ENCODE data around the gene DPP3.
"Not testable (repeated sequence)": the region's sequence is repeated elsewhere in the genome, so short reads cannot be mapped to it uniquely, and the experiment has no call there.

DPP3 gene, protein sequence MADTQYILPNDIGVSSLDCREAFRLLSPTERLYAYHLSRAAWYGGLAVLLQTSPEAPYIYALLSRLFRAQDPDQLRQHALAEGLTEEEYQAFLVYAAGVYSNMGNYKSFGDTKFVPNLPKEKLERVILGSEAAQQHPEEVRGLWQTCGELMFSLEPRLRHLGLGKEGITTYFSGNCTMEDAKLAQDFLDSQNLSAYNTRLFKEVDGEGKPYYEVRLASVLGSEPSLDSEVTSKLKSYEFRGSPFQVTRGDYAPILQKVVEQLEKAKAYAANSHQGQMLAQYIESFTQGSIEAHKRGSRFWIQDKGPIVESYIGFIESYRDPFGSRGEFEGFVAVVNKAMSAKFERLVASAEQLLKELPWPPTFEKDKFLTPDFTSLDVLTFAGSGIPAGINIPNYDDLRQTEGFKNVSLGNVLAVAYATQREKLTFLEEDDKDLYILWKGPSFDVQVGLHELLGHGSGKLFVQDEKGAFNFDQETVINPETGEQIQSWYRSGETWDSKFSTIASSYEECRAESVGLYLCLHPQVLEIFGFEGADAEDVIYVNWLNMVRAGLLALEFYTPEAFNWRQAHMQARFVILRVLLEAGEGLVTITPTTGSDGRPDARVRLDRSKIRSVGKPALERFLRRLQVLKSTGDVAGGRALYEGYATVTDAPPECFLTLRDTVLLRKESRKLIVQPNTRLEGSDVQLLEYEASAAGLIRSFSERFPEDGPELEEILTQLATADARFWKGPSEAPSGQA

DNA sequence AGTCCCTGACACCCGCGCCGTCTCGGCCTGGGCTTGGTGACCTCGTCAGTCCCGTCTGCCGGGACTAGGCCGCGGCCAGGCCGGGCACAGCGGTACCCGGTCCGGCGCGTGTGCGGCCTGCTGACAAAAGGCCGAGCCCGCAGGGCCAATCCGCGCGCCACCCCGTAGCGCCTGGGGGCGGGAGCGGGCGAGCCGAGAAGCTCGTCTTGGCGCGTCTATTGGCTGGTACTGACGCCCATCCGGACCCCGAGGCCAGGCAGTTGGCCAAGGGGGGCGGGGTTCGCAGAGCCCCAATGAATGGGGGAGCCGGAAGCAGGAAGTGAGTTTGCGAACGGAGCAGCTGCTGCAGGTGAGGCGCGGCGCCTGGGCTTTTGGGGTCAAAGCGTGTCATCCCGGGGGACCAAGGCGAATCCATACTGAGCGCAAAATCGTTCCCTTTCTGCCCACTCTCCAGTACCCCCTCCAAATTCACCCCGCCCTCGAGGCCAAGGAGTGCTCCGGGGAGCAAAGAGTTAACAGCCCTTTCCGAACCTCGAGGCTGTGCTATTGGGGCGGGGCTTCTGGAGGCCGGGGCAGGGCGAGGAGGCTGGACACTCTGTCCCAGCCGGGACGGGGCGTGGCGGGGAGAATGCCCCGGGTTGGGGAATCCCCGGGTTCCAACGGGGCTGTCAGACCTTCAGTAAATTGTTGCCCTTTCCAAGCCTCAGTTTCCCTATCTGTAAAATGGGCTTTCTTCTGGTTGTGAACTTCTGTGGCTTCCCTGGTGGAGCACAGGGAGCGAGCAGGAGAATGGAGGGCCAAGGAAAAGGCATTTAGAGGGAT lies at the start of gene DPP3:
Gene DPP3, plus strand, starts transcription at position 318 of the 822 bp plus-strand sequence. CDS start 1,767 bp downstream, outside the sequence.
- peak; percentile 94 for DNase-seq (ENCODE audit: low read depth)

DNA sequence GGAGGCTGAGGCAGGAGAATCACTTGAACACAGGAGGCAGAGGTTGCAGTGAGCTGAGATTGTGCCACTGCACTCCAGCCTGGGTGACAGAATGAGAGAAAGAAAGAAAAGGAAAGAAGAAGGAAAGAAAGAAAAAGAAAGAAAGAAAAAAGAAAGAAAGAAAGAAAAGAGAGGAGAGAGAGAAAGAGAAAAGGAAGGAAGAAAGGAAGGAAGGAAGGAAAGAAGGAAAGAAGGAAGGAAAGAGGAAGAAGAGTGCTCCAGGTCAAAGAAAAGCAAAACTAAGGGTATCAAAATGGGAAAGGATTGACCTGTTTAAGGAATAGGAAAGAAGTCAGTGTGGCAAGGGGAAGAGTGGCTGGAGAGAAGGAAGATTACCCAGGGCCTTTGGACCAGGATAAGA lies 48.9 kb upstream of the DPP3 start:
- not testable (repeated sequence) for DNase-seq (ENCODE audit: low read depth)

DNA sequence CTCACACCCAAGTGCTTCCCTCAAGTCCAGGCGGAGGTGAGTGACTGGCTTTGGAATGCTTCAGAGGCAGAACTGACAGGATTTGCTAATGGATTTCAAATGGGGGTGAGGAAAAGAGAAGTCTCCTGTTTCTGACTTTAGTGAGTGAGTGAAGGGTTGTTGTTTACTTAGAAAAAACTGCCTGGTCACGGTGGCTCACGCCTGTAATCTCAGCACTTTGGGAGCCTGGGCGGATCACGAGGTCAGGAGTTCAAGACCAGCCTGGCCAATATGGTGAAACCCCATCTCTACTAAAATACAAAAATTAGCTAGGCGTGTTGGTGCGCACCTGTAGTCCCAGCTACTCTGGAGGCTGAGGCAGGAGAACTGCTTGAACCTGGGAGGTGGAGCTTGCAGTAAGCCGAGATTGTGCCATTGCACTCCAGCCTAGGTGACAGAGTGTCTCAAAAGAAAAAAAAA lies 48.3 kb upstream of the DPP3 start:
- not testable (repeated sequence) for DNase-seq (ENCODE audit: low read depth)

DNA sequence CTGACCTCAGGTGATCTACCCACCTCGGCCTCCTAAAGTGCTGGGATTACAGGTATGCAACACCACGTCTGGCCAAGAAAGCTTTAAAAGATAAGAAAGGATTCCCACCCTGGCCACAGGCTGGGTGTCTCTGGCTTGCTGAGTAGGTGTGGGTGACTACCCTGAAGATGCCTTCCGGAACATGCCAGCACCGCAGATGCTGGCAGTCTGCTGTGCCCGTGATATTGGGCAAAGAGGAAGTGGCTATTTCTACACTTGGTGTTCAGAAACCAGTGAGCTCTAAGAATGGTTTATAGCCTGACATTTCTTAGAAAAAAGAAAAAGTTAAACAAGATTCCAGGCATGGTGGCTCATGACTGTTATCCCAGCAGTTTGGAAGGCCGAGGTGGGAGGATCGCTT lies 47.6 kb upstream of the DPP3 start:
- DNase-seq (ENCODE audit: low read depth), result no peak

DNA sequence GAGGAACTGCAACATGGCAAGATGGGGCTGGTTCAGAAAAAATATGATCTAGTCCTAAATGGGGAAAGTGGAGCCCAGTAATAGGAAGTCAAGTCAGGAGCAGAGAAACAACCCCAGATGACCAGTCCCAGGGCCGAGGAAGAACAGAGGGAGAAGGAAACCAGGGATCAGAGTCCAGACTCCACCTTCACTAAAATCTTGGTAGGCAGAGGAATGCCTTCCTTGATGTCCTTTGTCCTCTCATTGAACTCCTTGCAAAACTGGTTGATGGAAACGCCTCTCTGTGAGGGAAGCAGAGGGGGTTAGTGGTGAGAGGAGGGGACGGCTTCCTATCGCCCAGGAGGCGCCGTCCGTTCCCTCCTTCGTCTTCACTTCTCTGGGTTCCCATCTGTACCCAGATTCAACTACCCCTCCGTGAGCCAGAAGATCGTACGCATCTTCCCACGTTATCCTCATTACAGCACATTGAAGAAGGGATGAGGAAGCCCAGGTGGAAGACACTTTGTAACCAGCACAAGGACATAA lies 42.2 kb upstream of the DPP3 start:
- DNase-seq (ENCODE audit: low read depth), result no peak

DNA sequence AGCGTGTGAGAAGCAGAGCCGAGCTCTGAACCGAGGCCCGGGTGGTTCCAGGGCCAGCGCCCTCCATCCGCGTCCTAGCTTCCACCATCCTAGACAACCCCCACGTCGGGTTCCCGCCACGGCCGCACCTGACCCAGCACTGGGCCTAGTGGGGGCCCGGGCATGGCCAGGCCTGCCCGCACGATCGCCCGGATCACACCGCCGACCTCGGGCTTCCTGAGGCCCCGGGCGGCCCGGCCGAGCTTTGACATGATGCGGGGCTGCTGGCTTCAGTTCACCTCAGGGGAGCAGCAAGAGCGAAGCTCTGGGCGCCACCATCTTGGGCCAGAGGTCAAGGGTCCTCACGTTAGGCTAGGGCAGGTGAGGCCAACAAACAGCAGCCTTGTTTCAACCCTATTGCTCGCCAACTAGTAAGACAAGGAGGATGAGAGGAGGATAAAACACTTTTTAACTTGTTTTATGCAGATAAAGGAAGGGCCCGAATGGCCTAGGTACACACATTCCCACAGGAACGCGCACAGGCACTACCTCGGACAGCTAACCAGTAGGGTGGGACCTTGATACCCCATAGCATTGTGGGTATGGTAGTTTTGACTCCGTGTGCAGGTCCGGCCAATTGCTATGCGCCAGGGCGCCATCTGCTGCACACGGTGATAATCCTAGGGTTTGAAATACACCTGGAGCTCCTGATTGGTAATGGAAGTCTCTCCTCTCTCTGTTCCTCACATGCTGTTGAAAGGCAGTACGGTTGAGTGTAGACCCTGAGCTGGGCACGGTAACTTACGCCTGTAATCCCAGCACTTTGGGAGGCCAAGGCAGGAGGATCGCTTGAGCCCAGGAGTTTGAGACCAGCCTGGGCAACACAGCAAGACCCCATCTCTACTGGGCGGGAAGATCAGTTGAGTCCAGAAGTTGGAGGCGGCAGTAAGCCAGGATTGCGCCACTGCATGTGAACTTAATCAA lies 41.4 kb upstream of the DPP3 start, which contains the start of gene MRPL11:
Gene MRPL11, minus strand, starts transcription at position 345 of the 963 bp plus-strand sequence. Its CDS starts 94 bp downstream, at position 251.
- DNase-seq (ENCODE audit: low read depth), result peak; percentile 77

DNA sequence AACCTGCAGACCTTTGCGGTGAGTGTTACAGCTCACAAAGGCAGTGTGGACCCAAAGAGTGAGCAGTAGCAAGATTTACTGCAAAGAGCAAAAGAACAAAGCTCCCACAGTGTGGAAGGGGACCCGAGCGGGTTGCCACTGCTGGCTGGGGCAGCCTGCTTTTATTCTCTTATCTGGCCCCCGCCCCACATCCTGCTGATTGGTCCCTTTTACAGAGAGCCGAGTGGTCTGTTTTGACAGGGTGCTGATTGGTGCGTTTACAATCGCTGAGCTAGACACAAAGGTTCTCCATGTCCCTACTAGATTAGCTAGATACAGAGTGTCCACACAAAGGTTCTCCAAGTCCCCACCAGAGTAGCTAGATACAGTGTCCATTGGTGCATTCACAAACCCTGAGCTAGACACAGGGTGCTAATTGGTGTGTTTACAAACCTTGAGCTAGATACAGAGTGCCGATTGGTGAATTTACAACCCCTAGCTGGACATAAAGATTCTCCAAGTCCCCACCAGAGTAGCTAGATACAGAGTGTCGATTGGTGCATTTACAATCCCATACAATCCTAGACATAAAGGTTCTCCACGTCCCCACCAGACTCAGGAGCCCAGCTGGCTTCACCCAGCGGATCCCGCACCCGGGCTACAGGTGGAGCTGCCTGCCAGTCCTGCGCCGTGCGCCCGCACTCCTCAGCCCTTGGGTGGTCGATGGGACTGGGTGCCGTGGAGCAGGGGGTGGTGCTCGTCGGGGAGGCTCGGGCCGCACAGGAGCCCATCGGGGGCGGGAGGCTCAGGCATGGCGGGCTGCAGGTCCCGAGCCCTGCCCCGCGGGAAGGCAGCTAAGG lies 39.9 kb upstream of the DPP3 start:
- DNase-seq (ENCODE audit: low read depth), result not testable (repeated sequence)

DNA sequence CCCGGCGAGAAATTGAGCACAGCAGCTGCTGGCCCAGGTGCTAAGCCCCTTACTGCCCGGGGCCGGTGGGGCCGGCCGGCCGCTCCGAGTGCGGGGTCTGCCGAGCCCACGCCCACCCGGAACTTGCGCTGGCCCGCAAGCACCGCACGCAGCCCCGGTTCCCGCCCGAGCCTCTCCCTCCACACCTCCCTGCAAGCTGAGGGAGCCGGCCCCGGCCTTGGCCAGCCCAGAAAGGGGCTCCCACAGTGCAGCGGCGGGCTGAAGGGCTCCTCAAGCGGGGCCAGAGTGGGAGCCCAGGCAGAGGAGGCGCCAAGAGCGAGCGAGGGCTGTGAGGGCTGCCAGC lies 39.3 kb upstream of the DPP3 start:
- not testable (repeated sequence) for DNase-seq (ENCODE audit: low read depth)

DNA sequence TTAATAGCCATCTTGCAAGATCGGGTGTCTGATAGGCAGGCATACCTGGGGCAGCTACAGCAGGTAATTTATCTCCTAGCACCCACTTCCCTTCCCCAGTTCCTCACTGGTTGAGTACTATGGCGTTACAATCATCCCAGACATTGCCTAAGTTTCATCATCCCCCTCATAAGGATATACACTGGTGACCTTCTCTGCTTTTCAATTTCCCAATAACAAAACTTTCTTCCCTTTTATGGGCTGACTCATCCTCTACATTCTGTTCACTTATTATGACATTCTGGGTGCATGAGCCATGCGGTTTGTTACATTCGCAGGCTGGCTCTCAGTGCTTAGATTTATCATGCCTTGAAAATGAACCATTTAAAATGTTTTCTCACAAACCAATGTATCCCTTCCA lies 36.6 kb upstream of the DPP3 start:
- DNase-seq (ENCODE audit: low read depth), result no peak

DNA sequence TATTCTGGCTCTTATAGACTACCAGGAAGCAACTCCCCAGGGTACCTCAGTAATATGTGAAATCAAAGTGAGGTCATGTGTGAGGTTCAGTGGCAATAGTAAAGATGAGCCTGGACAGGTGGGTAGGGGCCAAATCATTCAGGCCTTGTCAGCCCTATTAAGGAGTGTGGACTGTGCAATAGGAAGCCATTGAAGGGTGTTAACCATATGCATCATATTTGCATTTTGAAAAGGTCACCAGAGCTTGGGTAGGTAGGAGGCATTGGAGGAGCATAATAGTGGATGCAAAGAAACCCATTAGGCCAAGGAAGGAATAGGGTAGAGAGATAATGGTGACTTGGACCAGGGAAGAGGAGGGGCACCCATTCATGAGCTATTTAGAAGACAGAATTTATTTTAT lies 33.2 kb upstream of the DPP3 start:
- no peak for DNase-seq (ENCODE audit: low read depth)

DNA sequence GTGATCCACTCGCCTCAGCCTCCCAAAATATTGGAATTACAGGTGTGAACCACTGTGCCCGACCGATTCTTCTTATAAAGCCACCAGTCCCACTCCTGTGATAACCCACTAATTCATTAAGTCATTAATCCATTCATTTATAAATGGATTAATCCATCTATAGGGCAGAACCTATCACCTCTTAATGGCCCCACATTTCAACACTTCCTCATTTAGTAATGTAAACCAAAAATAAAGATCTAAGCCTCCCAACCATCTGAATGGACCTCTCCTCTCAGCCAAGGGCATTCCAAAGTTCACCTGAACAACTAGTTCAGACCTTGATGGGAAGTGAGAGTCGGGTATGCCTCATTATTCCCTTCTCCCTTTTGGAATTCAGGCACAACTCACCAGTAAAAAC lies 31.7 kb upstream of the DPP3 start:
- DNase-seq (ENCODE audit: low read depth), result no peak

DNA sequence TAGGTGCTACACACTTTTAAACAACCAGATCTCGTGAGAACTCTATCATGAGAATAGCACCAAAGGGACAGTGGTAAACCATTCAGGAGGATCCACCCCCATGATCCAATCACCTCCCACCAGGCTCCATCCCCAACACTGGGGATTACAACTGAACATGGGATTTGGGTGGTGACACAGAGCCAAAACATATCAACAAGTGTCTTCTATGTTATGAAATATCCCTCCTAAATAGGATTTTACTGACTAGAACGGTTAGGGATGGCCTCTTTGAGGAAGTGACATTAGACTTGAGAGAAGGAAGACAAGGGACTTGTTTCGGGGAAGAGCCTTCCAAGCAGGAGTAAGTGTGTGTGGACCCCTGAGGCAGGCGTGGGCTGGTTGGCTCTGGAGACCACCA lies 29.7 kb upstream of the DPP3 start:
- DNase-seq (ENCODE audit: low read depth), result no peak

DNA sequence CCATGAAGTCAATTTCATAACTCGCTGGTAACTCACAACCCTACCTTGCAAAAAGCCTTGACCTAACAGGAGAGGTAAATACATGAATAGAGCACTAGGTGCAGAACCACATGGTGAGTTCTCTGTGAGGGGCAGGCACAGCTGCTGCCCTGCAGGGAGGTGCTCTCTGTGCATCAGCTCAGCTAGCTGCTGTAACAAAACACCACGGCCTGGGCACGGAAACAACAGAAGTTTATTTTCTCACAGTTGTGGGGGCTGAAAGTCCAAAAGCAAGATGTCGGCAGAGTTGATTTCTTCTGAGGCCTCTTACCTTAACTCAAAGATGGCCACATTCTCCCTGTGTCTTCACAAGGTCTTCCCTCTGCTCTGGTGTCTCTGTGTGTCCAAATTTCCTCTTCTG lies 28.6 kb upstream of the DPP3 start:
- no peak for DNase-seq (ENCODE audit: low read depth)

DNA sequence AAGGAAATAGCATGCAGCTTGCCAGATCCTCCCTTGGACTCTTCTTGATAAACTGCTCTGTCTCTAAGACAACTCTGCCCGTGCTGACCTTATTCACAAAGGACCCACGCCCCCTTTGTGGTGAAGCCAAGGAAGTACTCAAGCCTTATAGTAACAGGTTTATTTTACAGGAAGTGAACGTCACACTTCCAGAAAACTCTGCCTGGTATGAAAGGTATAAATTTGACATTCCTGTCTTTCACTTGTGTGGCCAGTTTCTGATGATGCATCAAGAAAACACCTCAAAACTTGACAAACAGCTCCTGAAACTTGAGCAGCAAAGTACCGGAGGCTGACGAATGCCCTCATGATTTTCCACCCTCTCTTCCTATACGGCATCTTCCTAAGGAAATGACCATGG lies 26.0 kb upstream of the DPP3 start:
- DNase-seq (ENCODE audit: low read depth), result no peak

DNA sequence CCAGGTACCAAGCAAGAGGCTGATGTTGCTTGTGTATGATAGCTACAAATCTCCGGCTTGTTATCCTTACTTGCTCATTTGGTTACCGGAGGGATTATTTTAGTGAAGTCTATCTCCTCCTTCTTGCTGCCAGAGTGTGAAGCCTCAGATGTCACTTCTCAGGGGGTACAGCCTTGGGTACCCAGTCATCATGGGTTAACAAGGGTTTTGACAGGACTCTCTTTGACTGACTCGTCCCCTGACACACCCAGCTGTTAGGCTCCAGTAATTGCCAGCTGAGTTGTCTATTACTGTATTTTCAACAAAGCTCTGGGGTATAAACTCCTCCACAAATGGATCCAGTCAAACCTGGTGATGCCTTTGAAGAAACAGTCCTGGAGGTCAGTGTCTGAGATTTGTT lies 25.4 kb upstream of the DPP3 start:
- no peak for DNase-seq (ENCODE audit: low read depth)

DNA sequence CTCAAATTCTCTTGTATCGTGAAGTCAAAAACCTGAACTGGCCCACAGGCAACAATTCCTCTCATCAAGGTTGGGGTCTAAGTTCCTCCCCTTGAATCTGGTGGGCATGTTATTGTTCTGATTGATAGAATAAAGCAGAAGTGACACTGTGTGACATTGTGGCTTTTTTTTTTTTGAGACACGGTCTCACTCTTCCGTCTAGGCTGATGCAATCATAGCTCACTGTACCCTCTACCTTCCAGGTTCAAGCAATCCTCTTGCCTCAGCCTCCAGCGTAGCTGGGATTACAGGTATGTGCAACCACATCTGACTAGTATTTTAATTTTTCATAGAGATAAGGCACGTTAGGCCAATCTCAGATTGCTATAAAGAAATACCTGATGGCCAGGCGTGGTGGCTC lies 22.4 kb upstream of the DPP3 start:
- no peak for DNase-seq (ENCODE audit: low read depth)

DNA sequence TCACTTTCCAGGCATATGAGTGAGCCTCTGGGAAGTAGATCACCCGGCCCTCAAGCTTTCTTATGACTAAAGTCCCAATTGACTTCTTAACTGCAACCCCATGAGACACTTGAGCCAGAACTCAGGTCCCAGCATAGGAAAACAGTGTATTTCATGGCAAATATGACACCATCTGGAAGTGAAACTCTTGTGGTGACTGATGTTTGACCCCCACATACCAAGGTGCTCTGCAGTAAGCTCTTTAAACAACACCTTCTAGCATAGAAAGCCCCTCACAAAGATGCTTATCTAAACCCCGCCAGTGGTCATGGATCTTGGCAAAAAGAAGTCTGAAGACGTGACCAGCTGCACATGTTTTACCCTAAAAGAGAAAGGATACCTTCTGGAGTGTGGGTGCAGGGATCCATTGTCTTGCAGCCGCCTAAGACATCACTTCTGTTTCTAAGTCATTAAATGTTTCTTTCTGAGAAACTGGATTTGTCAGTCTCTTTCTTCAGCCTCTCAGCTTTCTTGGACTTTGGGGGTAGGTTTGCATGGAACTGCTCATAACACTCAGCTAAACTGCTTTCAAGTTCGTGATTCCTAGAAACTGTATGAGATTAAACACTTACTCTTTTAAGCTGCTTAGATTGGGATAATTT lies 21.0 kb upstream of the DPP3 start:
- no peak for DNase-seq (ENCODE audit: low read depth)

DNA sequence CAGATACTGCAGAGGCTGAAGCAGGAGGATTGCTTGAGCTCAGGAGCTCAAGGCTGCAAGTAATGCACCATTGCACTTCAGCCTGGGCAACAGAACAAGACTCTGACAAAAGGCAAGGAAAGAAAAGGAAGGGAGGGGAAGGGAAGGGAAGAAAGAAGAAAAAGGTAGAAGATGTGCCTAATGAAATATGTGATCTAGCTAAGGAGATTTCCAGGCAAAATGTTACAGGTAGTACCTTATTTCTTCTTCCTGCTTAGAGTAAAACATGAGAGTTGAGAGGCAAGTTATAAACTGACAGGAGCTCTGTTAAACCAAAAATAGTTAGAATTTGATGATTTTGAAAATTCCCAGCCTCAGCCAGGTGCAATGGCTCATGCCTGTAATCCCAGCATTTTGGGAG lies 18.2 kb upstream of the DPP3 start:
- DNase-seq (ENCODE audit: low read depth), result no peak

DNA sequence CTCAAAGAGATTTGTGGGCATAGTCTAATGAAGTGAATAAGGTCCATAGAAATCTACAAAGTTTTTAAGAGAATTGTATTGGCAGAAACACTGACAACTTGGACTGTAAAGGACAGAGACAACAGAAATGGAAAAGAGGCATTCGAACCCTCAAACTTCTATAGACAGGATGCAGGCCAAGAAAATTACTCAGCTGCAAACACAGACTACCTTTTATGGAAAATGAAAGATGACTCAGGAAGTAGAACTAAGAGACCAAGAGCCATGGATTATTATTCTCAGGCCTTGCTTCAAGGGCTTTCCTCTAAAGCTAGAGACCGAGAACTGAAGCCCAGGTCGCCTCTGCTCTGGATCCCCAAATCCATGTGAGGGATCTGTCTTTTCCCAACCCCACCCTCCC lies 17.3 kb upstream of the DPP3 start:
- DNase-seq (ENCODE audit: low read depth), result no peak

DNA sequence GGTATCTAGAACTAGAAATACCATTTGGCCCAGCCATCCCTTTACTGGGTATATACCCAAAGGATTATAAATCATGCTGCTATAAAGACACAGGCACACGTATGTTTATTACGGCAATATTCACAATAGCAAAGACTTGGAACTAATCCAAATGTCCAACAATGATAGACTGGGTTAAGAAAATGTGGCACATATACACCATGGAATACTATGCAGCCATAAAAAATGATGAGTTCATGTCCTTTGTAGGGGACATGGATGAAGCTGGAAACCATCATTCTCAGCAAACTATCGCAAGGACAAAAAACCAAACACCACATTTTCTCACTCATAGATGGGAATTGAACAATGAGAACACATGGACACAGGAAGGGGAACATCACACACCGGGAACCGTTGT lies 16.1 kb upstream of the DPP3 start:
- not testable (repeated sequence) for DNase-seq (ENCODE audit: low read depth)
